GM21526 (cell line): ENCODE data around the gene GPATCH2.
"Not testable (repeated sequence)": the region's sequence is repeated elsewhere in the genome, so short reads cannot be mapped to it uniquely, and the experiment has no call there.

Experiments used
- ATAC-seq: cut with Tn5 transposase; IDR thresholded peaks from one replicate; pipeline ENCODE4 v1.9.1; 2021; ENCODE audit warnings: moderate library complexity; ENCODE audit not compliant: unreplicated experiment, low FRiP score

The GPATCH2 gene

DNA sequence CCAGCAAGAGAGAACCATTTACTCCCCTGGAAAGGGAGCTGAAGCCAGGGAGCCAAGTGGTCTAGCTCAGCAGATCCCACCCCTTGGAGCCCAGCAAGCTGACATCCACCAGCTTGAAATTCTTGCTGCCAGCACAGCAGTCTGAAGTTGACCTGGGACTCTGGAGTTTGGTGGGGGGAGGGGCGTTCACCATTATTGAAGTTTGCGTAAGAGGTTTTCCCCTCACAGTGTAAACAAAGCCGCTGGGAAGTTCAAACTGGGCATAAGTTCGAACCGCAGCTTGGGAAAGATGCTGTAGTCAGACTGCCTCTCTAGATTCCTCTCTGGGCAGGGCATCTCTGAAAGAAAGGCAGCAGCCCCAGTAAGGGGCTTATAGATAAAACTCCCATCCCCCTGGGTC lies 251.1 kb downstream of the GPATCH2 start:
- not testable (repeated sequence) for ATAC-seq

DNA sequence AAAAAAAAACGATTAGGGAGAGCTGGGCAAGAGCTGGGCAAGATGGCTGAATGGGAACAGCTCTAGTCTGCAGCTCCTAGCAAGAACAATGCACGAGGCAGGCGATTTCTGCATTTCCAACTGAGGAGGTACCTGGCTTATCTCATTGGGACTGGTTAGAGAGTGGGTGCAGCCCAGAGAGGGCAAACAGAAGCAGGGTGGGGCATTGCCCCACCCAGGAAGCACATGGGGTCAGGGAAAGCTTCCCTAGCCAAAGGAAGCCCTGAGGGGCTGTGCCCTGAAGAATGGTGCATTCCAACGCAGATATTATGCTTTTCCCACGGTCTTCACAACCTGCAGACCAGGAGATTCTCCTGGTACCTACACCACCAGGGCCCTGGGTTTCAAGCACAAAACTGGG lies 251.6 kb downstream of the GPATCH2 start:
- ATAC-seq, result no peak
